ENCODE results near the gene LRP11.
"Not testable (repeated sequence)": the region's sequence is repeated elsewhere in the genome, so short reads cannot be mapped to it uniquely, and the experiment has no call there.

The LRP11 gene

GRCh38 chr6:149910721-149911151 lies 46.6 kb upstream of the LRP11 start:
- Histone ChIP-seq H3K4me1 (ENCODE audit: low read depth, poor library complexity, severe bottlenecking) (no peaks in the 10 kb centered on the region), H4K20me1 (ENCODE audit: insufficient read depth) (no peaks in the 10 kb centered on the region), H3K27ac (no peak overlapping the region), H2AFZ (ENCODE audit: low read depth) (no peak overlapping the region), H3K79me2 (ENCODE audit: insufficient read depth, low read depth) (no peaks in the 10 kb centered on the region), H3K4me3 (IDR thresholded peaks at IDR 0.05; ENCODE audit: insufficient read depth, low read depth, low read length) (no peak overlapping the region), H3K36me3 (ENCODE audit: insufficient read depth) (no peaks in the 10 kb centered on the region), H3K9ac (no peak overlapping the region), H3K27me3 (ENCODE audit: insufficient read depth, low read depth) (peaks cover 58% of the 10 kb centered on the region), H3K4me2 (no peak overlapping the region)
- TF ChIP-seq, protein P1, sequence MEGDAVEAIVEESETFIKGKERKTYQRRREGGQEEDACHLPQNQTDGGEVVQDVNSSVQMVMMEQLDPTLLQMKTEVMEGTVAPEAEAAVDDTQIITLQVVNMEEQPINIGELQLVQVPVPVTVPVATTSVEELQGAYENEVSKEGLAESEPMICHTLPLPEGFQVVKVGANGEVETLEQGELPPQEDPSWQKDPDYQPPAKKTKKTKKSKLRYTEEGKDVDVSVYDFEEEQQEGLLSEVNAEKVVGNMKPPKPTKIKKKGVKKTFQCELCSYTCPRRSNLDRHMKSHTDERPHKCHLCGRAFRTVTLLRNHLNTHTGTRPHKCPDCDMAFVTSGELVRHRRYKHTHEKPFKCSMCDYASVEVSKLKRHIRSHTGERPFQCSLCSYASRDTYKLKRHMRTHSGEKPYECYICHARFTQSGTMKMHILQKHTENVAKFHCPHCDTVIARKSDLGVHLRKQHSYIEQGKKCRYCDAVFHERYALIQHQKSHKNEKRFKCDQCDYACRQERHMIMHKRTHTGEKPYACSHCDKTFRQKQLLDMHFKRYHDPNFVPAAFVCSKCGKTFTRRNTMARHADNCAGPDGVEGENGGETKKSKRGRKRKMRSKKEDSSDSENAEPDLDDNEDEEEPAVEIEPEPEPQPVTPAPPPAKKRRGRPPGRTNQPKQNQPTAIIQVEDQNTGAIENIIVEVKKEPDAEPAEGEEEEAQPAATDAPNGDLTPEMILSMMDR (conservative IDR thresholded peaks at IDR 0.05; ENCODE audit: low read depth, low read length), result no peak

GRCh38 chr6:149909701-149910470 lies 45.7 kb upstream of the LRP11 start:
- TF ChIP-seq, protein P1 (conservative IDR thresholded peaks at IDR 0.05; ENCODE audit: low read depth, low read length), result no peak
- no peak overlapping the region for H3K4me3 ChIP-seq (IDR thresholded peaks at IDR 0.05; ENCODE audit: insufficient read depth, low read depth, low read length)
- H3K27me3 ChIP-seq (ENCODE audit: insufficient read depth, low read depth), result peaks cover 58% of the 10 kb centered on the region

GRCh38 chr6:149908480-149908879 lies 44.3 kb upstream of the LRP11 start:
- peaks cover 46% of the 10 kb centered on the region for H3K27me3 ChIP-seq (ENCODE audit: insufficient read depth, low read depth)
- not testable (repeated sequence) for H4K20me1 ChIP-seq (ENCODE audit: insufficient read depth); H3K9ac ChIP-seq; H2AFZ ChIP-seq (ENCODE audit: low read depth); H3K4me3 ChIP-seq (IDR thresholded peaks at IDR 0.05; ENCODE audit: insufficient read depth, low read depth, low read length); H3K36me3 ChIP-seq (ENCODE audit: insufficient read depth); H3K4me2 ChIP-seq; H3K79me2 ChIP-seq (ENCODE audit: insufficient read depth, low read depth); H3K27ac ChIP-seq; H3K4me1 ChIP-seq (ENCODE audit: low read depth, poor library complexity, severe bottlenecking)

More at GRCh38 chr6:149909701-149910470, 45.7 kb upstream of the LRP11 start:
- no peaks in the 10 kb centered on the region for H4K20me1 ChIP-seq (ENCODE audit: insufficient read depth)
- no peaks in the 10 kb centered on the region for H3K79me2 ChIP-seq (ENCODE audit: insufficient read depth, low read depth)
- no peak overlapping the region for H3K9ac ChIP-seq
- no peaks in the 10 kb centered on the region for H3K4me1 ChIP-seq (ENCODE audit: low read depth, poor library complexity, severe bottlenecking)
- H3K4me2 ChIP-seq, result no peak overlapping the region
- H2AFZ ChIP-seq (ENCODE audit: low read depth), result no peak overlapping the region
- H3K36me3 ChIP-seq (ENCODE audit: insufficient read depth), result no peaks in the 10 kb centered on the region
- H3K27ac ChIP-seq, result no peak overlapping the region

- Histone ChIP-seq H4K20me1 (ENCODE audit: insufficient read depth) (no peaks in the 10 kb centered on the region), H3K4me2 (no peak overlapping the region), H2AFZ (ENCODE audit: low read depth) (no peak overlapping the region), H3K36me3 (ENCODE audit: insufficient read depth) (no peaks in the 10 kb centered on the region), H3K4me1 (ENCODE audit: low read depth, poor library complexity, severe bottlenecking) (no peaks in the 10 kb centered on the region), H3K27me3 (ENCODE audit: insufficient read depth, low read depth) (peaks cover 36% of the 10 kb centered on the region), H3K9ac (no peak overlapping the region), H3K27ac (no peak overlapping the region), H3K4me3 (IDR thresholded peaks at IDR 0.05; ENCODE audit: insufficient read depth, low read depth, low read length) (no peak overlapping the region), H3K79me2 (ENCODE audit: insufficient read depth, low read depth) (no peaks in the 10 kb centered on the region)
- TF ChIP-seq, protein P1 (conservative IDR thresholded peaks at IDR 0.05; ENCODE audit: low read depth, low read length), result no peak
These were observed 43.2 kb upstream of the LRP11 start for GRCh38 chr6:149907317-149907716.

DNA sequence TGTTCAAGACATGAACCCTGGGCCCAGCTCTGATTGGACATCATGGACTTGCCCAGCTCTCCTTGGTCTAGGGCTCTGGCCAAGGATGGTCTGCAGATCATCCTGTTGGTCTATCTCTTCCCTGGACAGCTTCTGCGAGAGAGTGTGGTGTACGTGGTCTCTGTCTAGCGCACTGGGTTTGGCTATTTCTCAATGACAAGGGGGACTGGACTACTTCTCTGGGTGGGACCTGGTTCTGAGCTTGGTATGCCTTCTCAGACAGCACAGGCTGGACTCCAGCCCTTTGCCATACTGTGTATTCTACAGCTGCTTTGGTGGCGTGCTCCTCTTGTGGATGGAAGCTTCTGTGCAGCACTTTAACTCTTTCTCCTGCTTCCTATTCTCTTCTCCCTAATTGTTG lies 42.2 kb upstream of the LRP11 start:
- Histone ChIP-seq H3K9ac (no peak overlapping the region), H3K4me3 (IDR thresholded peaks at IDR 0.05; ENCODE audit: insufficient read depth, low read depth, low read length) (no peak overlapping the region), H3K4me1 (ENCODE audit: low read depth, poor library complexity, severe bottlenecking) (no peaks in the 10 kb centered on the region), H2AFZ (ENCODE audit: low read depth) (no peak overlapping the region), H3K27ac (no peak overlapping the region), H3K79me2 (ENCODE audit: insufficient read depth, low read depth) (no peaks in the 10 kb centered on the region), H3K4me2 (no peak overlapping the region), H3K27me3 (ENCODE audit: insufficient read depth, low read depth) (peaks cover 27% of the 10 kb centered on the region), H4K20me1 (ENCODE audit: insufficient read depth) (no peaks in the 10 kb centered on the region), H3K36me3 (ENCODE audit: insufficient read depth) (no peaks in the 10 kb centered on the region)
- TF ChIP-seq, protein P1 (conservative IDR thresholded peaks at IDR 0.05; ENCODE audit: low read depth, low read length), result no peak

Measured in KMS-11 (cell line).